HepG2 (cell line): ENCODE data around the gene MRM2. TPM values are rescaled to one million over a fixed set of nuclear protein-coding genes. Genes with fewer than 3 reads are reported as not detected.

Source experiments
- ARID4A ChIP-seq: sonication (generic); formaldehyde crosslinking; IDR thresholded peaks from 2 replicates; pipeline ENCODE4 v1.5.0; 2020; ENCODE audit warnings: mild to moderate bottlenecking, missing genetic modification reagents, borderline replicate concordance
- ATF6 ChIP-seq: sonication (generic); formaldehyde crosslinking; conservative IDR thresholded peaks from 2 replicates; pipeline ENCODE4 v1.4.0; 2020; ENCODE audit warnings: missing genetic modification reagents
- HHEX ChIP-seq: IDR thresholded peaks from 2 replicates; pipeline ENCODE4 v1.6.1; 2016; ENCODE audit warnings: control low read depth
- IRF2 ChIP-seq: IDR thresholded peaks from 2 replicates; pipeline ENCODE4 v1.6.1; 2018; ENCODE audit warnings: missing genetic modification reagents, missing compliant biosample characterization
- KLF11 ChIP-seq: IDR thresholded peaks from 2 replicates; pipeline ENCODE4 v1.6.1; 2016; ENCODE audit warnings: missing compliant biosample characterization
- MED8 ChIP-seq: sonication (generic); formaldehyde crosslinking; IDR thresholded peaks from 2 replicates; pipeline ENCODE4 v1.8.1; 2023; ENCODE audit warnings: mild to moderate bottlenecking, missing genetic modification reagents; ENCODE audit not compliant: insufficient replicate concordance
- RBFOX2 ChIP-seq: fragments of 200-400 bp; formaldehyde crosslinking; IDR thresholded peaks from 2 replicates; pipeline ENCODE4 v1.6.1; 2017; ENCODE audit warnings: low read depth, mild to moderate bottlenecking, low read length
- RXRB ChIP-seq: IDR thresholded peaks from 2 replicates; pipeline ENCODE4 v1.6.1; 2016; ENCODE audit warnings: borderline replicate concordance, missing genetic modification reagents, missing compliant biosample characterization
- SIX1 ChIP-seq: sonication (generic); formaldehyde crosslinking; IDR thresholded peaks from 2 replicates; pipeline ENCODE4 v1.4.0; 2020; ENCODE audit warnings: missing genetic modification reagents, borderline replicate concordance
- SMYD3 ChIP-seq: sonication (generic); formaldehyde crosslinking; IDR thresholded peaks from 2 replicates; pipeline ENCODE4 v1.8.1; 2023; ENCODE audit warnings: mild to moderate bottlenecking, missing genetic modification reagents
- SP4 ChIP-seq: sonication (generic); formaldehyde crosslinking; IDR thresholded peaks from 2 replicates; pipeline ENCODE4 v1.8.1; 2023; ENCODE audit warnings: mild to moderate bottlenecking, missing genetic modification reagents
- ZNF143 ChIP-seq: sonication (generic); formaldehyde crosslinking; IDR thresholded peaks from 2 replicates; pipeline ENCODE4 v1.4.0; 2020; ENCODE audit warnings: missing genetic modification reagents
- ZNF292 ChIP-seq: sonication (generic); formaldehyde crosslinking; IDR thresholded peaks from 2 replicates; pipeline ENCODE4 v1.8.1; 2022; ENCODE audit warnings: mild to moderate bottlenecking, low read depth, missing genetic modification reagents, borderline replicate concordance
- ZNF383 ChIP-seq: sonication (generic); formaldehyde crosslinking; IDR thresholded peaks from 2 replicates; pipeline ENCODE4 v1.4.0; 2020; ENCODE audit warnings: missing genetic modification reagents, mild to moderate bottlenecking, borderline replicate concordance
- ZNF570 ChIP-seq: sonication (generic); formaldehyde crosslinking; IDR thresholded peaks from 2 replicates; pipeline ENCODE4 v1.4.0; 2020; ENCODE audit warnings: mild to moderate bottlenecking, missing genetic modification reagents, borderline replicate concordance
- ZNF639 ChIP-seq: conservative IDR thresholded peaks from 2 replicates; pipeline ENCODE4 v1.6.1; 2018; ENCODE audit warnings: missing genetic modification reagents
- ZNF703 ChIP-seq: sonication (generic); formaldehyde crosslinking; IDR thresholded peaks from 2 replicates; pipeline ENCODE4 v1.5.1; 2020; ENCODE audit warnings: missing genetic modification reagents, mild to moderate bottlenecking, moderate library complexity, borderline replicate concordance
- polyA plus RNA-seq, 8 experiments: library from polyadenylated mRNA; depleted of rRNA in 3 of 8; stranded (reverse) in 7 of 8; unstranded in 1 of 8; fragments of >200 nt; fragmentation: Illumina TruSeq in 4 of 8; extraction: Trizol in 4 of 8; gene quantifications; 2 replicates each; pipeline versions ENCODE4 v1.2.1 to v1.2.3, GENCODE V29; 2011 to 2016; ENCODE audit warnings: low read depth in 4 of 8, missing spikeins in 1 of 8, mixed read lengths in 1 of 8; ENCODE audit not compliant: insufficient read depth in 1 of 8
- total RNA-seq, 5 experiments: library from RNA; depleted of rRNA; stranded (reverse); fragments of >200 nt; fragmentation: Illumina TruSeq; extraction: Trizol; gene quantifications; 2 replicates each; pipeline ENCODE4 v1.2.3, GENCODE V29; 2016; ENCODE audit warnings: low read depth in 1 of 5
- TF ChIP-seq, protein P1 (sequence below): sonication (generic); formaldehyde crosslinking; IDR thresholded peaks from 2 replicates; pipeline ENCODE4 v1.8.1; 2023; ENCODE audit warnings: mild to moderate bottlenecking, moderate library complexity, missing genetic modification reagents
- TF ChIP-seq, protein P2 (sequence below): sonication (generic); formaldehyde crosslinking; IDR thresholded peaks from 2 replicates; pipeline ENCODE4 v1.5.0; 2020; ENCODE audit warnings: mild to moderate bottlenecking, missing genetic modification reagents, moderate library complexity

Gene MRM2
- total and polyA plus RNA-seq, 2 of the 13 experiments (the other 11 are each of a cell fraction or from before 2014, with no cell fraction given): 13.2 to 34.2 TPM

DNA sequence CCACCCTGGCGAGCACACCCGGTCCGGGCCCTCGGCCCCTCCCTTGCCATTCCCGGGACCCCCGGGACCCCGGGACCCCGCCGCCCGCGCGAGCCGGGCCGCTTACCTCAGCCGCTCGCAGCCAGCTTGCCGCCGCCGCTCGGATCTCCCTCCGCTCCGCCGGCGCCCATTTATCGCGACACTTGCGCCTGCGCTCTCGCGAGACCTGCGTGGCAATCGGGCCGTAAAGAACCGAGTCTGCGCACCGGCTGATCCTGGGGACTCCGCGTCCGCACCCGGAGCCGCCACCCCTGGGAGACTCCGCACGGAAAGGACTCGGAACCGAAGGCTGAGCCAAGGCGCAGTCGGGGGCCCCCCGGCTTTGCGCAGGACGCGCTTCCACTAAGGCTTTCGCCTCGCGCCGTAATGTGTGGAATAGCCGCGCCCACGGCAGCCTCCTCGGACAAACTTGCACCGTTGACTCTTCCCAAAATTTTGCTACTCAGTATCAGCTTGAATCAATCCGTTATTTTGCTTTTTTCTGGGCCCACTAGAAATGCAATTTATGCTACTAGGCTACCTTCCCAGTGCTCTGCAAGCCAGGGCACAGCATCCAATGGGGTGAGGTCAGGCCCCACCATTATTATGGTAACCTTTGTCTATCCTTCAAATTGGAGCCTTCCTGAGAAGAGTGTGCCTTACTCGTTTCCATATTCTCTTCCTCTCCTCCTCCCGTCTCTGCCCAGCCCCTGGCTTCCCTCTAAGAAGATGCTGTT lies 9.1 kb downstream of the MRM2 start, which contains the start of gene MAD1L1 (continued):
- peak; percentile 85; the same call in 1 of the 2 replicates for TF ChIP-seq ARID4A
- TF ChIP-seq ATF6 (CRISPR knock-in tag): no peak
- TF ChIP-seq SP4 (CRISPR knock-in tag): peak; percentile 61
- peak; percentile 59; the same call in 1 of the 2 replicates for TF ChIP-seq IRF2 (CRISPR knock-in tag)
- TF ChIP-seq, protein P1, sequence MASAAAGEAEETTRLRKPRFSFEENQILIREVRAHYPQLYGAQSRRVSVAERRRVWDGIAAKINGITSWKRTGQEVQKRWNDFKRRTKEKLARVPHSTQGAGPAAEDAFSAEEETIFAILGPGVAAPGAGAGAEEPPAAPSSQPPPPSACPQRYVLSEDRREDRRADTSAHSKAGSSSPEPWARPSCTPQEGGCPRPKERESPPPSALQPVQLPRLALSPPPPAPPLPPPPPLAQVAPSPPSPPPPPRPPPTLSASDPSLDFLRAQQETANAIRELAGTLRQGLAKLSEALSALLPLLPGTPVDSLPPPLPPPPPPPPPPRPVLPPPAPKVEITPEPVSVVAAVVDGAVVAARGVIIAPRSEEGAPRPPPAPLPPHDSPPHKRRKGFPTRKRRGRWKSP (CRISPR knock-in tag): peak; percentile 81
- TF ChIP-seq HHEX (CRISPR knock-in tag): no peak
- TF ChIP-seq ZNF570 (CRISPR knock-in tag): no peak
- TF ChIP-seq ZNF383 (CRISPR knock-in tag): peak; percentile 69; the same call in 1 of the 2 replicates
- peak; percentile 54; the same call in 1 of the 2 replicates for TF ChIP-seq ZNF143 (CRISPR knock-in tag)
- no peak for TF ChIP-seq KLF11
- no peak for TF ChIP-seq SIX1 (CRISPR knock-in tag)
- TF ChIP-seq MED8 (CRISPR knock-in tag): peak; percentile 77
- peak; percentile 84 for TF ChIP-seq RBFOX2
- 0 out of 2 replicates have a peak, but pooled peaks have one; percentile 36 for TF ChIP-seq ZNF292 (CRISPR knock-in tag)
- TF ChIP-seq, protein P2, sequence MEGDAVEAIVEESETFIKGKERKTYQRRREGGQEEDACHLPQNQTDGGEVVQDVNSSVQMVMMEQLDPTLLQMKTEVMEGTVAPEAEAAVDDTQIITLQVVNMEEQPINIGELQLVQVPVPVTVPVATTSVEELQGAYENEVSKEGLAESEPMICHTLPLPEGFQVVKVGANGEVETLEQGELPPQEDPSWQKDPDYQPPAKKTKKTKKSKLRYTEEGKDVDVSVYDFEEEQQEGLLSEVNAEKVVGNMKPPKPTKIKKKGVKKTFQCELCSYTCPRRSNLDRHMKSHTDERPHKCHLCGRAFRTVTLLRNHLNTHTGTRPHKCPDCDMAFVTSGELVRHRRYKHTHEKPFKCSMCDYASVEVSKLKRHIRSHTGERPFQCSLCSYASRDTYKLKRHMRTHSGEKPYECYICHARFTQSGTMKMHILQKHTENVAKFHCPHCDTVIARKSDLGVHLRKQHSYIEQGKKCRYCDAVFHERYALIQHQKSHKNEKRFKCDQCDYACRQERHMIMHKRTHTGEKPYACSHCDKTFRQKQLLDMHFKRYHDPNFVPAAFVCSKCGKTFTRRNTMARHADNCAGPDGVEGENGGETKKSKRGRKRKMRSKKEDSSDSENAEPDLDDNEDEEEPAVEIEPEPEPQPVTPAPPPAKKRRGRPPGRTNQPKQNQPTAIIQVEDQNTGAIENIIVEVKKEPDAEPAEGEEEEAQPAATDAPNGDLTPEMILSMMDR: no peak
- TF ChIP-seq ZNF703 (CRISPR knock-in tag): no peak
- no peak for TF ChIP-seq ZNF639 (CRISPR knock-in tag)
- TF ChIP-seq RXRB (CRISPR knock-in tag): peak; percentile 43
- no peak for TF ChIP-seq SMYD3 (CRISPR knock-in tag)
